ENCODE results near the gene SNAP25.

Gene SNAP25

GRCh38 chr20:10179574-10180298 is 38.9 kb upstream of the SNAP25 start:
- no peak; the same call in 2 of the 3 replicates for ATAC-seq (ENCODE audit: low read depth)
- peaks cover 6% of the 10 kb centered on the region for H3K27me3 ChIP-seq (ENCODE audit: insufficient read depth, poor library complexity, severe bottlenecking)
- DNase-seq (ENCODE audit: low spot score) = no peak
- no peak overlapping the region for H3K4me3 ChIP-seq (ENCODE audit: severe bottlenecking)
- no peak overlapping the region for H3K27ac ChIP-seq (ENCODE audit: poor library complexity, severe bottlenecking)
- no peak for TF ChIP-seq CTCF (IDR thresholded peaks at IDR 0.05; ENCODE audit: poor library complexity, severe bottlenecking)
- no peaks in the 10 kb centered on the region for H3K9me3 ChIP-seq (ENCODE audit: severe bottlenecking)
- no peaks in the 10 kb centered on the region for H3K4me1 ChIP-seq (ENCODE audit: insufficient read depth, poor library complexity, severe bottlenecking)
- H3K36me3 ChIP-seq (ENCODE audit: low read depth) = no peaks in the 10 kb centered on the region

- no peaks in the 10 kb centered on the region for H3K9me3 ChIP-seq (ENCODE audit: severe bottlenecking)
- H3K27me3 ChIP-seq (ENCODE audit: insufficient read depth, poor library complexity, severe bottlenecking) = peaks cover 4% of the 10 kb centered on the region
- ATAC-seq (ENCODE audit: low read depth) = no peak
- no peaks in the 10 kb centered on the region for H3K36me3 ChIP-seq (ENCODE audit: low read depth)
- no peak overlapping the region for H3K4me3 ChIP-seq (ENCODE audit: severe bottlenecking)
- DNase-seq (ENCODE audit: low spot score) = no peak
- H3K27ac ChIP-seq (ENCODE audit: poor library complexity, severe bottlenecking) = no peak overlapping the region
- TF ChIP-seq CTCF (IDR thresholded peaks at IDR 0.05; ENCODE audit: poor library complexity, severe bottlenecking) = no peak
- H3K4me1 ChIP-seq (ENCODE audit: insufficient read depth, poor library complexity, severe bottlenecking) = no peaks in the 10 kb centered on the region
These were observed 37.9 kb upstream of the SNAP25 start for GRCh38 chr20:10180651-10181235.

- Histone ChIP-seq H3K4me3 (ENCODE audit: severe bottlenecking) (no peak overlapping the region), H3K27me3 (ENCODE audit: insufficient read depth, poor library complexity, severe bottlenecking) (no peaks in the 10 kb centered on the region), H3K4me1 (ENCODE audit: insufficient read depth, poor library complexity, severe bottlenecking) (no peaks in the 10 kb centered on the region), H3K9me3 (ENCODE audit: severe bottlenecking) (no peaks in the 10 kb centered on the region), H3K36me3 (ENCODE audit: low read depth) (no peaks in the 10 kb centered on the region), H3K27ac (ENCODE audit: poor library complexity, severe bottlenecking) (no peak overlapping the region)
- TF ChIP-seq CTCF (IDR thresholded peaks at IDR 0.05; ENCODE audit: poor library complexity, severe bottlenecking) = no peak
- ATAC-seq (ENCODE audit: low read depth) (peak; percentile 56; the same call in 2 of the 3 replicates), DNase-seq (ENCODE audit: low spot score) (no peak)
These were observed 32.7 kb upstream of the SNAP25 start for GRCh38 chr20:10185741-10186558.

- ATAC-seq (ENCODE audit: low read depth) = no peak
- DNase-seq (ENCODE audit: low spot score) = no peak
- TF ChIP-seq CTCF (IDR thresholded peaks at IDR 0.05; ENCODE audit: poor library complexity, severe bottlenecking) = no peak
- H3K4me1 ChIP-seq (ENCODE audit: insufficient read depth, poor library complexity, severe bottlenecking) = no peaks in the 10 kb centered on the region
- no peaks in the 10 kb centered on the region for H3K27me3 ChIP-seq (ENCODE audit: insufficient read depth, poor library complexity, severe bottlenecking)
- no peak overlapping the region for H3K4me3 ChIP-seq (ENCODE audit: severe bottlenecking)
- H3K9me3 ChIP-seq (ENCODE audit: severe bottlenecking) = no peaks in the 10 kb centered on the region
- no peak overlapping the region for H3K27ac ChIP-seq (ENCODE audit: poor library complexity, severe bottlenecking)
- H3K36me3 ChIP-seq (ENCODE audit: low read depth) = no peaks in the 10 kb centered on the region
These were observed 28.2 kb upstream of the SNAP25 start for GRCh38 chr20:10190456-10190855.
